Measurements from ENCODE around the gene CHST3.

Gene CHST3

DNA sequence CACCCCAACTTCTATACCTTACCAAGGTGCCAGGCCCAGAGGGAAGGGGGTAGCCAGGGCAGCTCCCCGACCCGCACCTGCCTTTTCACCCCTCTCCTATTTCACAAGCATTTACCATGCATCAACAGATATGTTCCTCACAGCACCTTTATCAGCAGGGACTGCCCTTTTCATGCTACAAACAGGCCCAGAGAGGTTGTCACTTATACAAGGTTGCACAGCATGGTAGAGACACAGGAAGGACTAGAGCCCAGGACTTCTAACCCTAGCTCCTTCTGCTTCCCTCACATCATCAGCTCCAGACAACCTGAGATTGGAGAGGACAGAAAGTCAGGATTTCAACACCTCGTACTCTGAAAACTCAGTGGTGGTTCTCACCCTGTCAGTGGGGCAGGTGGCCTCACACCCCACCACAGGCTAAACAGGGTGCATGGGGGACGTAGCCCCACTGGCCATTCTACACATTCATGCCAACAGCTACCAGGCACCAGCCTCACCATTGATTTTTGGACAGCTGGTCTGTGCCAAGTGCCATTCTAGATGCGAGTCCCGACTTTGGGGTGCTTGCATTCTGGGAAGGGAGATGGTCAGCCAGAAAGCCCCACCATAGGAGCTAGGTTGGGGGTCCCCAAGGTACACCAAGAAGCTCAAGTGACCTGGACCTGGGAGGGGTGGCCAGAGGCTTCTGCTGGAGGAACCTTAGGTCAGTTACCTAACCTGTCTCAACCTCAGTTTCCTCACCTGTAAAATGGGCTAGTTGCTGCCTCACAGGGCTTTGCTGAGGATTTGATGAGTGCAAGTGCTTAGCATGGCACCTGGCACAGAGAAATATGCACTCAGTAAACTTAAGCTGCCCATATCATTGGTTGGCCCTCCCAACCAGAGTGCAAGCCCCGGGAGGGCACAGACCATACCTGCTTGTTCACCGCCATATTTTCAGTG is 38.4 kb downstream of the CHST3 start:
- TF ChIP-seq ZFP30 (CRISPR knock-in tag; IDR thresholded peaks at IDR 0.05): no peak
- TF ChIP-seq, protein P1, sequence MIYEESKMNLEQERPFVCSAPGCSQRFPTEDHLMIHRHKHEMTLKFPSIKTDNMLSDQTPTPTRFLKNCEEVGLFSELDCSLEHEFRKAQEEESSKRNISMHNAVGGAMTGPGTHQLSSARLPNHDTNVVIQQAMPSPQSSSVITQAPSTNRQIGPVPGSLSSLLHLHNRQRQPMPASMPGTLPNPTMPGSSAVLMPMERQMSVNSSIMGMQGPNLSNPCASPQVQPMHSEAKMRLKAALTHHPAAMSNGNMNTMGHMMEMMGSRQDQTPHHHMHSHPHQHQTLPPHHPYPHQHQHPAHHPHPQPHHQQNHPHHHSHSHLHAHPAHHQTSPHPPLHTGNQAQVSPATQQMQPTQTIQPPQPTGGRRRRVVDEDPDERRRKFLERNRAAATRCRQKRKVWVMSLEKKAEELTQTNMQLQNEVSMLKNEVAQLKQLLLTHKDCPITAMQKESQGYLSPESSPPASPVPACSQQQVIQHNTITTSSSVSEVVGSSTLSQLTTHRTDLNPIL (CRISPR knock-in tag; IDR thresholded peaks at IDR 0.05; ENCODE audit: low read depth): no peak
- TF ChIP-seq, protein P2, sequence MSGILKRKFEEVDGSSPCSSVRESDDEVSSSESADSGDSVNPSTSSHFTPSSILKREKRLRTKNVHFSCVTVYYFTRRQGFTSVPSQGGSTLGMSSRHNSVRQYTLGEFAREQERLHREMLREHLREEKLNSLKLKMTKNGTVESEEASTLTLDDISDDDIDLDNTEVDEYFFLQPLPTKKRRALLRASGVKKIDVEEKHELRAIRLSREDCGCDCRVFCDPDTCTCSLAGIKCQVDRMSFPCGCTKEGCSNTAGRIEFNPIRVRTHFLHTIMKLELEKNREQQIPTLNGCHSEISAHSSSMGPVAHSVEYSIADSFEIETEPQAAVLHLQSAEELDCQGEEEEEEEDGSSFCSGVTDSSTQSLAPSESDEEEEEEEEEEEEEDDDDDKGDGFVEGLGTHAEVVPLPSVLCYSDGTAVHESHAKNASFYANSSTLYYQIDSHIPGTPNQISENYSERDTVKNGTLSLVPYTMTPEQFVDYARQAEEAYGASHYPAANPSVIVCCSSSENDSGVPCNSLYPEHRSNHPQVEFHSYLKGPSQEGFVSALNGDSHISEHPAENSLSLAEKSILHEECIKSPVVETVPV (CRISPR knock-in tag; IDR thresholded peaks at IDR 0.05): no peak
- no peak for TF ChIP-seq PATZ1 (CRISPR knock-in tag; IDR thresholded peaks at IDR 0.05; ENCODE audit: borderline replicate concordance)
- TF ChIP-seq ZNF8 (CRISPR knock-in tag; IDR thresholded peaks at IDR 0.05): no peak
- TF ChIP-seq CSDC2 (CRISPR knock-in tag; IDR thresholded peaks at IDR 0.05): no peak
- TF ChIP-seq TCF4 (CRISPR knock-in tag; IDR thresholded peaks at IDR 0.05; ENCODE audit: borderline replicate concordance): no peak
- no peak for TF ChIP-seq RARB (CRISPR knock-in tag; IDR thresholded peaks at IDR 0.05)
- no peak for TF ChIP-seq ESRRG (CRISPR knock-in tag; IDR thresholded peaks at IDR 0.05)
- TF ChIP-seq ZNF70 (CRISPR knock-in tag; IDR thresholded peaks at IDR 0.05): no peak
- TF ChIP-seq ZFP3 (CRISPR knock-in tag; IDR thresholded peaks at IDR 0.05): no peak
- TF ChIP-seq BACH2 (CRISPR knock-in tag; IDR thresholded peaks at IDR 0.05; ENCODE audit: borderline replicate concordance): no peak
- TF ChIP-seq SNAI2 (CRISPR knock-in tag; IDR thresholded peaks at IDR 0.05): no peak
- no peak for TF ChIP-seq POU6F1 (CRISPR knock-in tag; IDR thresholded peaks at IDR 0.05; ENCODE audit: borderline replicate concordance, low read depth)
- no peak for TF ChIP-seq PPARA (CRISPR knock-in tag; IDR thresholded peaks at IDR 0.05; ENCODE audit: borderline replicate concordance)
- TF ChIP-seq OSR1 (CRISPR knock-in tag; IDR thresholded peaks at IDR 0.05): no peak
- TF ChIP-seq ISL1 (CRISPR knock-in tag; IDR thresholded peaks at IDR 0.05): no peak
- no peak for ATAC-seq

- no peak for TF ChIP-seq ZFP30 (CRISPR knock-in tag; IDR thresholded peaks at IDR 0.05)
- no peak for TF ChIP-seq TOX (CRISPR knock-in tag; IDR thresholded peaks at IDR 0.05; ENCODE audit: borderline replicate concordance)
- TF ChIP-seq ESRRG (CRISPR knock-in tag; IDR thresholded peaks at IDR 0.05): no peak
- no peak for TF ChIP-seq ZNF565 (CRISPR knock-in tag; conservative IDR thresholded peaks at IDR 0.05; ENCODE audit: low read depth)
- TF ChIP-seq BACH2 (CRISPR knock-in tag; IDR thresholded peaks at IDR 0.05; ENCODE audit: borderline replicate concordance): no peak
- TF ChIP-seq PATZ1 (CRISPR knock-in tag; IDR thresholded peaks at IDR 0.05; ENCODE audit: borderline replicate concordance): no peak
- TF ChIP-seq RARB (CRISPR knock-in tag; IDR thresholded peaks at IDR 0.05): no peak
- no peak for TF ChIP-seq OSR1 (CRISPR knock-in tag; IDR thresholded peaks at IDR 0.05)
- no peak for TF ChIP-seq ZNF8 (CRISPR knock-in tag; IDR thresholded peaks at IDR 0.05)
- no peak for TF ChIP-seq TCF4 (CRISPR knock-in tag; IDR thresholded peaks at IDR 0.05; ENCODE audit: borderline replicate concordance)
- TF ChIP-seq TSHZ2 (CRISPR knock-in tag; IDR thresholded peaks at IDR 0.05): no peak
- TF ChIP-seq PPARA (CRISPR knock-in tag; IDR thresholded peaks at IDR 0.05; ENCODE audit: borderline replicate concordance): no peak
- TF ChIP-seq, protein P1 (CRISPR knock-in tag; IDR thresholded peaks at IDR 0.05; ENCODE audit: low read depth): no peak
- TF ChIP-seq GLIS3 (CRISPR knock-in tag; IDR thresholded peaks at IDR 0.05): no peak
- no peak for TF ChIP-seq ZNF70 (CRISPR knock-in tag; IDR thresholded peaks at IDR 0.05)
- TF ChIP-seq ISL1 (CRISPR knock-in tag; IDR thresholded peaks at IDR 0.05): no peak
- ATAC-seq: no peak
These were observed 41.8 kb downstream of the CHST3 start for GRCh38 chr10:72006026-72006425.

Measured in SK-N-SH treated with all-trans-retinoic acid at 6 μM for 48 hours (cell line).